WTC11 (cell line): ENCODE measurements around the gene SOX6.

Experiments
- CTCF ChIP-seq: fragments of 200-600 bp; IDR thresholded peaks from 2 replicates; pipeline ENCODE4 v1.8.0; 2022; ENCODE audit warnings: antibody characterized with exemption
- FOXP1 ChIP-seq: sonication (generic); formaldehyde crosslinking; IDR thresholded peaks from 2 replicates; pipeline ENCODE4 v1.8.0; 2022; ENCODE audit warnings: missing genetic modification reagents, mild to moderate bottlenecking, moderate library complexity, borderline replicate concordance
- JUN ChIP-seq: sonication (generic); formaldehyde crosslinking; IDR thresholded peaks from 2 replicates; pipeline ENCODE4 v1.8.0; 2023; ENCODE audit warnings: mild to moderate bottlenecking, missing genetic modification reagents
- MAX ChIP-seq: sonication (generic); formaldehyde crosslinking; IDR thresholded peaks from 2 replicates; pipeline ENCODE4 v1.8.0; 2022; ENCODE audit warnings: mild to moderate bottlenecking, missing genetic modification reagents
- PRDM15 ChIP-seq: sonication (generic); formaldehyde crosslinking; IDR thresholded peaks from 2 replicates; pipeline ENCODE4 v1.8.0; 2022; ENCODE audit warnings: missing genetic modification reagents
- RELA ChIP-seq: sonication (generic); formaldehyde crosslinking; IDR thresholded peaks from 2 replicates; pipeline ENCODE4 v1.8.1; 2022; ENCODE audit warnings: missing genetic modification reagents, mild to moderate bottlenecking, borderline replicate concordance
- SOX15 ChIP-seq: fragments of 250-450 bp; sonication (Bioruptor Pico); IDR thresholded peaks from 2 replicates; pipeline ENCODE4 v1.9.0; 2021; ENCODE audit warnings: mild to moderate bottlenecking
- ZNF263 ChIP-seq: sonication (generic); formaldehyde crosslinking; IDR thresholded peaks from 2 replicates; pipeline ENCODE4 v1.8.1; 2022; ENCODE audit warnings: low read depth, mild to moderate bottlenecking, moderate library complexity, missing genetic modification reagents

- no peak for TF ChIP-seq MAX (CRISPR knock-in tag)
- no peak for TF ChIP-seq RELA
- TF ChIP-seq JUN (CRISPR knock-in tag): no peak
- TF ChIP-seq CTCF: no peak
- TF ChIP-seq ZNF263 (CRISPR knock-in tag): no peak
- TF ChIP-seq FOXP1 (CRISPR knock-in tag): no peak
- TF ChIP-seq SOX15: no peak
- no peak for TF ChIP-seq PRDM15 (CRISPR knock-in tag)
These were observed 309.3 kb downstream of the SOX6 start for GRCh38 chr11:16047073-16047472.
